GM19452 (cell line): ENCODE data around the gene RPRD1B.
A peak's percentile ranks its signal among the peaks of the same experiment; 100 is the strongest.

Experiments
- ATAC-seq: cut with Tn5 transposase; IDR thresholded peaks from one replicate; pipeline ENCODE4 v1.9.1; 2021; ENCODE audit not compliant: unreplicated experiment

The RPRD1B gene

DNA sequence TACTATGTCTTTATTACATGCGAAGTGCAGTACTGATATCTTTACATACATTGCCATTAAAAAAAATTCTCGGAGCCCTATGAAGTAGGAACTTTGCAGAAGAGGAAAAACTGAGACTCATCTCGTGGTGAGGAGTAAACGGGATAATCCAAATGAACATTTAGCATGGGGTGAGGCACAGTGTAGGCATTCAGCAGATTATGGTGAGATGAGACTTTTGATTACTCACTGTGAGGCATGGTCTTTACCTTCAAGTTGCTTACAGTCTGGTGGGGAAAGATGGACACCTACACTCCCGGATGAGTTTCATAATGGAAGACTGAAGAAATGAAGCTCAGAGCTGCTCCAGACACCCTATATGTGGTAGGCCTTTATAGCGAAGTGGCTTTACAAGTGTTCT lies 1.4 kb downstream of the RPRD1B start:
- ATAC-seq, result no peak

DNA sequence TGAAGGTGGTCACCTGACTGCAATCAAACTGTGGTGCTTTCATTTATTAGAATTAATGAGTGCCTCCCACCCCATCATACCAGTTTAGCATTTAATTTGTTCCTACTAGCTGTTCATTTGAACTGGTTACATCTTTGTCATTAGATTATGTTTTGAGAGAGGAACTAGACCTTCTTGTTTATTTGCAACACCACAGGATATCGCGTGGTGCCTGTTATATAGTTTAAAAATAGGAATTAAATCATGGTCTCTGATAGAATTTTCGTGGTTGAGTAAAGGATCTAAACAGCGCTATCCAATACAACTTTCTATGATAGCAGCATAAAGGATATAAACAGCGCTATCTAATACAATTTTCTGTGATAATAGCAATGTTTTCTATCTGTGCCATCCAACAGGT lies 2.8 kb downstream of the RPRD1B start:
- no peak for ATAC-seq

DNA sequence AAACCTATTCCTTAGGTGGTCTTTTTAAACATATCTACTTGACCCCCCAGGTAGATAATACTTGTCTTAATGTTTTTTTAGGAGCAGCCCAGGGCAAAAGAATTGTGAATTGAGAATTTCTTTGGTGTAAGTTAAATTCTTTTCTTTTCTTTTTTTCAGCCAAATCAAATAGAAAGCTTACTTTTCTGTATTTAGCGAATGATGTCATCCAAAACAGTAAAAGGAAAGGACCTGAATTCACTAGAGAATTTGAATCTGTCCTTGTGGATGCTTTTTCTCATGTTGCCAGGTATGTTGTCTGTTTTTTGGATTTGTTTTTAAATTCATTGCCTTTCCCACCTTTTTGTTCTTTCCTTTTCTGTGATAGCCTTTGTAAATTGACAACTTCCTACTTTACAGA lies 6.7 kb downstream of the RPRD1B start:
- no peak for ATAC-seq

- no peak for ATAC-seq
These were observed 10.2 kb downstream of the RPRD1B start for GRCh38 chr20:38043512-38044300.

DNA sequence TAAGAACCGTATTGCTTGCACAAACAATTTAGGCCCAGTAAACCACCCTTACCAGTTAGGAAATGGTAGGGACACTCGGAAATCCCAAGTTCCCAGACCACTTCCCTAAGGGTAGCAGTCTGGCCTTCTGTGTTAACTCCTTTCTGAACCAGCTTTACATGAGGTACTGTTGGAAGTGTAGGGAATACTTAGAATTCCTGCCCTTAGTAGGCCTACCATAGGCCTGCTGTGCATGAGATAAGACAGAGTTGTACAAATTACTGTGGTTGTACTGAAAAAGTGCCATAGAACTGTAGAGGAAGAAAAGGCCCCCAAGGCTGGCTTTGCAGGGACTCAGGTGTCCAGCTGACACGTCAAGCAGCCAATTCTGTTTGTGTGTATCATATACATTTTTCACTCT lies 11.1 kb downstream of the RPRD1B start:
- no peak for ATAC-seq

DNA sequence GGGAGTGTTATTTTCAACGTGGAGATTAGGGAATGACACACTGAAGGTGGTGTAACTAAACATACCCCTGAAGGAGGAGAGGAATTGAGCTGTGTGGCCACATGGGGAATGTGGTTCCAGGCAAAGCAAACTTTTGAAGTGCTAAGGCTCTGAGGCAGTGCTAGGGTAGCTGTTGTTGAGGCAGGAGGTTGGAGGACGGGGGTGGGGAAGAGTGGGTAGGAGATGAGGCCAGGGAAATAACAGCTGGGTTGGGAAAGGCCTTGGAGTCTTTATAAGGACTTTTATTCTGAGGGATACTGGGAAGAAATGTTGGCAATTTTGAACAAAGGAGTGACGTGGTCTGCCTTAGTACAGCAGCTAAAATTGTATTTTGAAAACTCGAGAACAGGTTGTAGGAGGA lies 13.0 kb downstream of the RPRD1B start:
- no peak for ATAC-seq

DNA sequence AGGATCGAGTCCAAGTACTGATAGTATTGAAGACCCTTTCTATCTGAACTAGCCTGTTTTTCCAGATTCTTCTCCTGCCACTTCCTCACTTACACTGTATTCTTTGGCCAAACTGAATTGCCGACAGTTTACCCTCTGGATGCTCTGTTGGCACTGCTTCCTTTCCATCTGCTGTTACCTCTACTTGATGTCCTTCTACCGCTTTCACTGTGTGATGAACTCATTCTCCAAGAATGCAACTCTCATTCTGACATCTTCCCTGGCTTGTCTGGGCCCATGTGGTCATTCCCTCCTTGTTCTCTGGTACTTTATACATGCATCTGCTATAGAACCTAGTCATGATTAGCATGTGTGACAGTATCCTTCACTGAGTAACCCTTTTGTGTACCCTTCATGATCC lies 16.3 kb downstream of the RPRD1B start:
- ATAC-seq, result no peak

DNA sequence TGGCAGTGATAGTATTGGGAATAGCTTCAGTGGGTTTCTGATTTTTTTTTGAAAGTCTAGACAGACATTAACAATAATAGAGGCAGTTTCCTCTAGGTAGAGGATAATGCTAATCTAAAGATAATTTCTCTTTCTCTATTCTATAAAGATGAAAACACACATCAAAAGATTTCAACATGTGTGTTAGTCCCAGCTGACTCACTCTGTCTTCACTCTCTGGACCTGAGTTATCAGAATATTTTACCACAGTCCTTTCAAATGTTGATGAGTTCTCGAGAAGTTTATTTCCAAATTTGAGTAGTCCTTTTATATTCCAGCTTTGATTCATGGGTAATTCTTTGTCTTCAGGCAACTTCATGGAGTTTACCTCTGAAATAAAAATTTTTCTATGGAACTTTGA lies 17.1 kb downstream of the RPRD1B start:
- no peak for ATAC-seq

DNA sequence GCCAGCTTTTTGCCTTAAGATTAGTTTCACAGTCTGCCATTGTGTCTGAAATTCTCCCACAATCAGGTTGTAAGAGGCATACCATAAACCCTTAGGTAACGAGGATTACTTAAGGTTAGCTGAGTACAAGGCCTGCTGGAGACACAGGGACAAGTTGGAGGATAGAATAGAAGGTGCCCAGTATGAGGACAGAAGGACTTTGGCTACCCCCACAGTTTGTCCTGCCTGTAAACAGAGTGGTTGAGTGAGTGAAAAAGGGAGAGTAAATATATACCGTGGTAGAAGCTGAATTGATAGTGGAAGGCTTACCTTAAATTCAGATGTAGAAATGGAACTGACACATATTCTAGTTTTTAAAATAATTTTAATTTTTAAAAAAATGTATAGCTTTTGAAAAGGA lies 19.3 kb downstream of the RPRD1B start:
- no peak for ATAC-seq

GRCh38 chr20:38054647-38055046 lies 21.1 kb downstream of the RPRD1B start:
- ATAC-seq, result no peak

- ATAC-seq, result no peak
These were observed 21.7 kb downstream of the RPRD1B start for GRCh38 chr20:38055294-38055693.

DNA sequence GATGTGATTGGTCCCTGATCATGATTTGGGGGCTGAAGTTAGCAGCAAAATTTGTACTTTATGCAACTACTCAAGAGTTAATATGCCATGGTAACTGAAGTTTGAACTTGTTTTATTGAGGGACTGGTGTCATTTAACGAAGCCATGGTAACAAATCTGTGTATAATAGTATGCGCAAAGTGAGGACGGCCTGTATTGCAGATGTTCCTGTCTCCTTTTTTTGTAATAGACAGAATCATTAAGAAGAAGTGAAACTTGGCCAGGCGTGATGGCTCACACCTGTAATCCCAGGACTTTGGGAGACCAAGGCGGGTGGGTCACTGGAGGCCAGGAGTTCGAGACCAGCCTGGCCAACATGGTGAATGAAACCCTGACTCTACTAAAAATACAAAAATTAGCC lies 22.3 kb downstream of the RPRD1B start:
- no peak for ATAC-seq

- peak; percentile 59 for ATAC-seq
These were observed 23.9 kb downstream of the RPRD1B start for GRCh38 chr20:38057351-38057972.

DNA sequence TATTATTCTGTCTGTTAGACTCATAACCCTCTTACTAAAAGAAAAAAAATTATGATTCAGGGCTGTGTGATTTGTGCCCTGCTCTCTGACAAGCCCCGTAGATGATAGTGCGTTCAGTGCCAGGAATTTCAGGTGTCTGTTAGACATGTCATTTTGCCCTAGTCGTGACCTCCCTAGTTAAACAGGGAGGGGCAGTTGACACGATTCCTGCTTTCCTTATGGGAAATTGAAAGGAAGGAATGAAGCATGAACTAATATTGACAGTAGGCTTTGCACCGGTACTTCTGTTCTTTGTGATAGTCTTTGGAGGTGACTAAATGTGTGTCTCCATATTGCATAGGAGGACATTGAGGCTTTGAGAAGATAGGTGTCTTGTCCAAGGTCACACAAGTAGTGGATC lies 26.3 kb downstream of the RPRD1B start:
- ATAC-seq, result no peak

- no peak for ATAC-seq
These were observed 27.0 kb downstream of the RPRD1B start for GRCh38 chr20:38060536-38060935.

DNA sequence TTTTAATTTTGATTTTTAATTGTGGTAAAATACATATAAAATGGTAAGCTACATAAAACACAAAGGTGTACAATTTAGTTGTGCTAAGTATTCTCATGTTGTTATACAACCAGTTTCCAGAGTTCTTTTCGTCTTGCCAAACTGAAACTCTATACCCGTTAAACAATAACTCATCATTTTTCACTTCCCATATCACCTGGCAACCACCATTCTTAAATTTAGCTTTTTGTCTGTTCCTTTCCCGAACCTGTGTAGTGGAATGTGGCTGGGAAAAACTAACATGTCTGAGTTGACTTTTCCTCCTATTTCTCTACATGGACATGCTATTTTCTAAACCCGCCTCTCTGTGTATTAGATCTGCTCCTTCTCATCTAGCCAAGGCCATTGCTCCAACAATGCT lies 27.6 kb downstream of the RPRD1B start:
- ATAC-seq, result no peak

- ATAC-seq, result no peak
These were observed 29.3 kb downstream of the RPRD1B start for GRCh38 chr20:38062890-38063289.

DNA sequence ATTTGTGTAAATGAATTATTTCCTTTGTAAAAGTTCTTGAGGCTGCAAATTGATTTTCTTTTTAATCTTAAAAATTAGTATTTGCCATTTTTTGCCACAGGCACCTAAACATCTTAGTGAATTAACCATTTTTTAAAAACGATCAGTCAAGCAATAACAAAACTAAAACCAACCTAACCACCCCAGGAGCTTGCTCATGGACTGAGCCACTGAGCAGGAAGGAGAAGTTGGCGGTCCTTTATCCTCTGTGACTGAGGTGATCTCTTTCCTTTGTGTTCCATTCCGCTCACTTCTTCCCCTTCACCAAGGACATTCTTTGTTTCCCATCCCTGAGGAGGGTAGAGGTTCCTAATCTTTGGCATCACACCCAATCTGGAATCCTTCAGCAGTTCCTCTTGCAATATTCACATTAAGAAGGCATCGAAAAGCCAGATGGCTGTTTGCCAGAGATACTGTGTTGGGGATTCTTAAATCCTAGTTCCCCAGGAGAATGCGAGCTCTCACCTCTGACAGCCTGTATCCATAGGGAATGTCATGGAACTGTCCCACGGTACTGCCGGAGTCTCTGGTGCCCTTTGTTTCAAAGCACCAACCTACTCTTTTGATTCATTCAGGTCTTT lies 30.5 kb downstream of the RPRD1B start:
- peak; percentile 57 for ATAC-seq

DNA sequence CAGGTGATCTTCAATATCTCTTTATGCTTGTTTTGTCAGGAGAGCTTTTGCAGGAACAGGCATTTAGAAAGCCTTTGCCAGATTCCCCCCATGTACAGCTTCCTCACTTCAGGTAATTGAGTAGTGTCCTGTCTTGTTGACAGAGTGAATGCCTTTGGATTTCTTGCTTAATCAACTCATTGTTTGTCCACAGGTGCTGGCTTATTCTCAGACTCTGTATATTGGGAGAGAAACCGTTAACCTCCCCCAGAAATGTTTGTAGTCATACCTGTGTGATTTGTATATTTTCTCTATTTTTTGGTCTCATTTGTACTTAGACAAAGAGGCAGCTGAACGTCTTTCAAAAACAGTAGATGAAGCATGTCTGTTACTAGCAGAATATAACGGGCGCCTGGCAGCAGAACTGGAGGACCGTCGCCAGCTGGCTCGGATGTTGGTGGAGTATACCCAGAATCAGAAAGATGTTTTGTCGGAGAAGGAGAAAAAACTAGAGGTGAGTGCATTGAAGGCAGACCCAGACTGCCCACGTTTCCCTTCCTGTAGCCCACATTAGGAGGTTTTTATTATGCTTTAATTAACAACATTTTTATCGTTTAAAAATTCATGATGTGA lies 32.3 kb downstream of the RPRD1B start:
- ATAC-seq, result no peak

DNA sequence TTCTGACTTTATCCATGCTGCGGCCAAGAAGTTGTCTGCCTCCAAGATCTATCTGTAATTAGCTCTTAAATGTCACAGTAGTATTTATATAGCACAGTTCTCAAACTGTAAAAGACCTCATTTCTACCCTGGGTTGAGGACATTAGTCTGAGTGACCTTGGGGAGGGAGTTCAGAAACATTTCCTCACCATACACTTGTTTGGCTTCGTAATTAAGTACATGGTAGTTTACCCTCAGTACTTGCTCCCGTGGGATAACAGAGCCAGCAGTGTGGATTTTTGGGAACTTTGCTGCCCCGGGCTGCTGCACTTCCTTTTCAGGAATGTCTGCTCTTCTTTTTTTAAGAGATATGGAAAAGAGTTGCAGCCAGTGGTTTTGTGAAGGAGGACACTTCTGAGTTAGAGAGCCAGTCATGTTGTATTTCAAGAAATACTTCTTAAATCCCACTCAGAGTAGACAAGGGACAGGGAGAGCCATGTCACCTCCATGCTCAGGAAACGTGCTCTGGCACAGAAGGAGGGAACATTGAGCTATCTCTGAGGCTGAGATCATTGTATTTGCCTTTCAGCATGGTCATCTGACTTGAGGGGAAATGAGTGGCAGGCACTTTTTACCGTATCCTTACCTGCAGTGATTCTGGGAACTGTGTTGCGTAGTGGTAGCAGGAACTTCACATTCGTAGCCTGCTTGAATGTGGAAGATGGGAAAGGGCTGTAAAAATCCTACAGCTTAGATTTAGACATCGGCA lies 33.6 kb downstream of the RPRD1B start:
- ATAC-seq, result no peak

DNA sequence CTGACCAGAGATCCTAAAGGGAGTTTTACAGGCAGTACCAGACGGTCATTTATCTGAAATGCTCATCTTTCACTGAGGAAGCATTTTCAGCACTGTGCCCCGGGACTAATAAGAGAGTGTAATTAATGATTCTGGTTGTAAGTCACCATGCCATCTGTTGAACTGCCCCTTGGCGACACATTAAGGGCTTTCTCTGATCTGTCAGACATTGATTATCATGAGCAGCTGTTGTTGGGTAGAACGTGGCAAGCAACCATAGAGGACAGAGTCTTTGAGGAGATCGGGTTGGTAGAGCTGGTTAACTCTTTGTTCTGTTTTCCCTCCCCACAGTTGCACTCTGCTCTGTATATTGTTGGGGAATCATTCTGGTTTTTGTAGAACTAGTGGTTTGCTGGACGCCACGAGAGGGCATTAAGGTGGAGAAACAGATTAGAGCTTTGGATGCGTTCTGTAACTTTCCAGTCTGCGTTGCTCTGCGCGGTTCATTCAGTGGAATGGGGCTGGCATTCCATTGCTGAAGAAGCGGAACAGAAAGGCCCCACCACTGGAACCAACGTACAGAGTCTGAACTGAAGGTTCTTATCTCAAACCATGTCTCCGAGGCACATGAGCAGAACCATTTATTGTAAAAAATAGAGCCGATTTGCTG lies 34.3 kb downstream of the RPRD1B start:
- no peak for ATAC-seq
